SH-SY5Y (cell line): ENCODE measurements around the gene MACROD2.

Source experiments
- GATA2 ChIP-seq: IDR thresholded peaks from 2 replicates; pipeline ENCODE4 v1.6.1; 2011; ENCODE audit warnings: mild to moderate bottlenecking, low read depth, low read length
- GATA3 ChIP-seq: IDR thresholded peaks from 2 replicates; pipeline ENCODE4 v1.6.1; 2011; ENCODE audit warnings: low read depth, mild to moderate bottlenecking, low read length, moderate library complexity

DNA sequence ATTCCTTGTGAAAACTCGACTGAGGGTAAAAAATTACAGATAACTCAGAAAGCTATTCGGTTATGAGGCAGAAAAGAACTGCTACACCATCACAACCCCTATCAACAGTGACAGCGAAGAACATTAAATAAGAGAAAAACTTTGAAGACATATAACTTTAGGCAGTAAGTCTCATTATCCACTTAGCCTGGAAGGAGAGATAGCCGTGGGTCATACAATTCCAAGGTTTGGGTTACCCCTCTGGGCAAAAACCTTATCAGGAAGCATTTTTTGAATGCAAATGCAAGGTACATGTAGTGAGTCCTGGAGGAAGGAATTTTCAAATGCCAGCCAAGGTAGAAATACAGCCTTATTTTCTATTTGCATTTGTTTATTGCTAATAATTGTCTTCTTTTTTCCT lies 212.3 kb downstream of the MACROD2 start:
- TF ChIP-seq GATA2 (no peak), GATA3 (no peak)
